OCI-LY3 (cell line): Measurements from ENCODE around the gene FBLN7.

Source experiments
- H2AFZ ChIP-seq: fragments of 200-600, 300-600 bp; shearing (Covaris generic); 2 replicates; pipeline ENCODE4 v1.6.0; 2014; ENCODE audit warnings: antibody characterized with exemption, low read depth, low read length
- H3K27ac ChIP-seq: fragments of 200-600, 300-600 bp; sonication (generic); 2 replicates; pipeline ENCODE4 v1.5.1; 2014; ENCODE audit warnings: mild to moderate bottlenecking, low read length, moderate library complexity, mixed read lengths
- H3K27me3 ChIP-seq: fragments of 200-600, 300-600 bp; sonication (generic); 2 replicates; pipeline ENCODE4 v1.6.1; 2014; ENCODE audit warnings: low read depth, low read length, mixed read lengths
- H3K36me3 ChIP-seq: fragments of 200-600, 300-600 bp; sonication (generic); replicated peaks from 2 replicates; pipeline ENCODE3; 2014; ENCODE audit warnings: low read depth, low read length, mixed read lengths
- H3K4me1 ChIP-seq: fragments of 300-600, 200-600 bp; sonication (generic); 2 replicates; pipeline ENCODE4 v1.6.1; 2014; ENCODE audit warnings: low read length, mixed read lengths
- H3K4me2 ChIP-seq: fragments of 200-600, 300-600 bp; sonication (generic); 2 replicates; pipeline ENCODE4 v1.6.1; 2014; ENCODE audit warnings: low read length, mixed read lengths
- H3K4me3 ChIP-seq: fragments of 300-600, 200-600 bp; sonication (generic); 2 replicates; pipeline ENCODE4 v1.5.1; 2014; ENCODE audit warnings: antibody characterized with exemption, mild to moderate bottlenecking, low read length, moderate library complexity
- H3K79me2 ChIP-seq: fragments of 300-600, 200-600 bp; shearing (Covaris generic); 2 replicates; pipeline ENCODE4 v1.6.1; 2014; ENCODE audit warnings: mild to moderate bottlenecking, low read length, mixed read lengths
- H3K9ac ChIP-seq: fragments of 300-600, 200-600 bp; shearing (Covaris generic); 2 replicates; pipeline ENCODE4 v1.6.0; 2014; ENCODE audit warnings: mild to moderate bottlenecking, low read length, moderate library complexity
- H3K9me3 ChIP-seq: fragments of 200-600, 300-600 bp; shearing (Covaris generic); 2 replicates; pipeline ENCODE4 v1.6.1; 2014; ENCODE audit warnings: low read length, mixed read lengths; ENCODE audit not compliant: insufficient read depth
- H4K20me1 ChIP-seq: fragments of 200-600, 300-600 bp; sonication (generic); 2 replicates; pipeline ENCODE4 v1.6.1; 2016; ENCODE audit warnings: low read length, mixed read lengths; ENCODE audit not compliant: insufficient read depth
- CTCF ChIP-seq: fragments of 200-600, 300-600 bp; sonication (generic); IDR thresholded peaks from 2 replicates; pipeline ENCODE4 v1.5.1; 2014; ENCODE audit warnings: antibody characterized with exemption, low read length, low read depth
- EZH2phosphoT487 ChIP-seq: fragments of 200-600 bp; shearing (Covaris generic); IDR thresholded peaks from 2 replicates; pipeline ENCODE4 v1.6.1; 2018; ENCODE audit warnings: antibody characterized with exemption, mixed run types, low read depth

The FBLN7 gene

GRCh38 chr2:112140899-112141625 lies 2.9 kb downstream of the FBLN7 start:
- TF ChIP-seq EZH2phosphoT487 (no peak), CTCF (no peak)
- Histone ChIP-seq H2AFZ (no peak overlapping the region), H3K4me2 (no peak overlapping the region), H3K9me3 (no peaks in the 10 kb centered on the region), H3K4me1 (no peaks in the 10 kb centered on the region), H3K9ac (no peak overlapping the region), H3K79me2 (no peaks in the 10 kb centered on the region), H3K27ac (no peak overlapping the region), H3K36me3 (no peaks in the 10 kb centered on the region), H3K27me3 (no peaks in the 10 kb centered on the region), H4K20me1 (no peaks in the 10 kb centered on the region), H3K4me3 (no peak overlapping the region)

- TF ChIP-seq CTCF (no peak), EZH2phosphoT487 (no peak)
- Histone ChIP-seq H3K27me3 (no peaks in the 10 kb centered on the region), H3K9me3 (no peaks in the 10 kb centered on the region), H3K27ac (no peak overlapping the region), H3K79me2 (no peaks in the 10 kb centered on the region), H3K4me1 (no peaks in the 10 kb centered on the region), H3K36me3 (no peaks in the 10 kb centered on the region), H2AFZ (no peak overlapping the region), H3K4me3 (no peak overlapping the region), H3K4me2 (no peak overlapping the region), H3K9ac (no peak overlapping the region), H4K20me1 (no peaks in the 10 kb centered on the region)
These were observed 3.4 kb downstream of the FBLN7 start for GRCh38 chr2:112141626-112142007.

- H3K4me2 ChIP-seq, result no peak overlapping the region
- no peak overlapping the region for H3K4me3 ChIP-seq
- no peaks in the 10 kb centered on the region for H4K20me1 ChIP-seq
- H2AFZ ChIP-seq, result no peak overlapping the region
- H3K27me3 ChIP-seq, result no peaks in the 10 kb centered on the region
- H3K9ac ChIP-seq, result no peak overlapping the region
- H3K9me3 ChIP-seq, result no peaks in the 10 kb centered on the region
- TF ChIP-seq CTCF (no peak), EZH2phosphoT487 (no peak)
- H3K27ac ChIP-seq, result no peak overlapping the region
- H3K36me3 ChIP-seq, result no peaks in the 10 kb centered on the region
- H3K79me2 ChIP-seq, result no peaks in the 10 kb centered on the region
- H3K4me1 ChIP-seq, result no peaks in the 10 kb centered on the region
These were observed 4.4 kb downstream of the FBLN7 start for GRCh38 chr2:112142525-112143078.

- Histone ChIP-seq H3K9ac (no peak overlapping the region), H4K20me1 (no peaks in the 10 kb centered on the region), H3K4me2 (no peak overlapping the region), H3K27me3 (no peaks in the 10 kb centered on the region), H3K9me3 (no peaks in the 10 kb centered on the region), H3K79me2 (no peaks in the 10 kb centered on the region), H3K4me3 (no peak overlapping the region), H2AFZ (no peak overlapping the region), H3K27ac (no peak overlapping the region), H3K36me3 (no peaks in the 10 kb centered on the region), H3K4me1 (no peaks in the 10 kb centered on the region)
- TF ChIP-seq EZH2phosphoT487, result no peak
- TF ChIP-seq CTCF, result no peak
These were observed 5.0 kb downstream of the FBLN7 start for GRCh38 chr2:112143150-112143549.
